GM12891 (cell line): ENCODE measurements around the gene PRKN.
"Not testable (repeated sequence)": the region's sequence is repeated elsewhere in the genome, so short reads cannot be mapped to it uniquely, and the experiment has no call there.

Experiments used
- DNase-seq: peaks from one replicate; pipeline ENCODE4 v3.0.0; 2011; ENCODE audit warnings: low spot score; ENCODE audit not compliant: insufficient read length
- FAIRE-seq: peaks from 2 replicates; lab custom pipeline; 2011; peaks lifted over from hg19 to GRCh38; lab: Jason Lieb, UNC
- PAX5 ChIP-seq: IDR thresholded peaks from 2 replicates; pipeline ENCODE4 v1.6.1; 2011; ENCODE audit warnings: low read length, moderate library complexity, mild to moderate bottlenecking; ENCODE audit not compliant: insufficient read depth, severe bottlenecking
- POLR2A ChIP-seq: IDR thresholded peaks from 2 replicates; pipeline ENCODE4 v1.6.1; 2011; ENCODE audit warnings: low read depth, low read length, control low read depth
- POLR2AphosphoS5 ChIP-seq: IDR thresholded peaks from 2 replicates; pipeline ENCODE4 v1.6.1; 2011; ENCODE audit warnings: low read depth, low read length, control low read depth
- POU2F2 ChIP-seq: IDR thresholded peaks from 2 replicates; pipeline ENCODE4 v1.6.1; 2011; ENCODE audit warnings: low read depth, mild to moderate bottlenecking, control low read depth, low read length, moderate library complexity
- SPI1 ChIP-seq: IDR thresholded peaks from 2 replicates; pipeline ENCODE4 v1.6.1; 2011; ENCODE audit warnings: low read depth, low read length, control low read depth
- TAF1 ChIP-seq: IDR thresholded peaks from 2 replicates; pipeline ENCODE4 v1.6.1; 2011; ENCODE audit warnings: low read depth, low read length, control low read depth

Gene PRKN

GRCh38 chr6:162533009-162533400 lies 194.6 kb downstream of the PRKN start:
- no peak for DNase-seq
- FAIRE-seq = no peak
- TF ChIP-seq SPI1 = no peak
- no peak for TF ChIP-seq PAX5
- no peak for TF ChIP-seq POLR2A
- no peak for TF ChIP-seq POLR2AphosphoS5
- TF ChIP-seq POU2F2 = no peak
- TF ChIP-seq TAF1 = no peak

- FAIRE-seq = no peak
- TF ChIP-seq POLR2A (no peak), POU2F2 (no peak), TAF1 (no peak), SPI1 (no peak), POLR2AphosphoS5 (no peak), PAX5 (no peak)
- no peak for DNase-seq
Measured at GRCh38 chr6:162532283-162533008, 195.1 kb downstream of the PRKN start.

- not testable (repeated sequence) for FAIRE-seq, DNase-seq
Measured at GRCh38 chr6:162531391-162531790, 196.2 kb downstream of the PRKN start.

- no peak for FAIRE-seq
- DNase-seq = no peak
- TF ChIP-seq POU2F2 = no peak
Measured at GRCh38 chr6:162528538-162528937, 199.0 kb downstream of the PRKN start.

GRCh38 chr6:162526960-162527359 lies 200.6 kb downstream of the PRKN start:
- no peak for DNase-seq
- no peak for FAIRE-seq
- no peak for TF ChIP-seq PAX5
- TF ChIP-seq POLR2AphosphoS5 = no peak
- no peak for TF ChIP-seq TAF1
- TF ChIP-seq SPI1 = no peak
- no peak for TF ChIP-seq POU2F2
- TF ChIP-seq POLR2A = no peak

- DNase-seq = no peak
- no peak for TF ChIP-seq PAX5
- TF ChIP-seq SPI1 = no peak
- no peak for TF ChIP-seq TAF1
- no peak for TF ChIP-seq POU2F2
- no peak for TF ChIP-seq POLR2A
- TF ChIP-seq POLR2AphosphoS5 = no peak
- no peak for FAIRE-seq
Measured at GRCh38 chr6:162525181-162525580, 202.4 kb downstream of the PRKN start.

GRCh38 chr6:162512744-162513143 lies 214.8 kb downstream of the PRKN start:
- no peak for TF ChIP-seq POLR2A
- no peak for TF ChIP-seq POU2F2
- TF ChIP-seq POLR2AphosphoS5 = no peak
- TF ChIP-seq PAX5 = no peak
- no peak for TF ChIP-seq TAF1
- no peak for TF ChIP-seq SPI1
- no peak for DNase-seq
- no peak for FAIRE-seq

- DNase-seq (no peak), FAIRE-seq (no peak)
- TF ChIP-seq POU2F2 (no peak), TAF1 (no peak), SPI1 (no peak), POLR2A (no peak), POLR2AphosphoS5 (no peak), PAX5 (no peak)
Measured at GRCh38 chr6:162497389-162497788, 230.2 kb downstream of the PRKN start.

- no peak for TF ChIP-seq SPI1
- TF ChIP-seq PAX5 = no peak
- TF ChIP-seq TAF1 = no peak
- no peak for TF ChIP-seq POU2F2
- TF ChIP-seq POLR2A = no peak
- no peak for TF ChIP-seq POLR2AphosphoS5
- FAIRE-seq = no peak
- no peak for DNase-seq
Measured at GRCh38 chr6:162493917-162494316, 233.6 kb downstream of the PRKN start.

GRCh38 chr6:162491637-162492036 lies 235.9 kb downstream of the PRKN start:
- FAIRE-seq = no peak
- TF ChIP-seq POU2F2 (no peak), POLR2AphosphoS5 (no peak), TAF1 (no peak), SPI1 (no peak), PAX5 (no peak), POLR2A (no peak)
- no peak for DNase-seq
